Astrocyte (in vitro differentiated cells and primary cell): ENCODE data around the gene TEX38.

ENCODE experiments used
- EZH2 ChIP-seq: IDR thresholded peaks from 2 replicates; pipeline ENCODE4 v1.6.1; 2012; ENCODE audit warnings: mild to moderate bottlenecking, low read length, inconsistent platforms; ENCODE audit not compliant: insufficient read depth
- TF ChIP-seq, protein P1 (sequence below): IDR thresholded peaks from 2 replicates; pipeline ENCODE4 v1.5.1; 2011; ENCODE audit warnings: low read depth, mild to moderate bottlenecking, inconsistent platforms, low read length, moderate library complexity; ENCODE audit not compliant: insufficient read depth

DNA sequence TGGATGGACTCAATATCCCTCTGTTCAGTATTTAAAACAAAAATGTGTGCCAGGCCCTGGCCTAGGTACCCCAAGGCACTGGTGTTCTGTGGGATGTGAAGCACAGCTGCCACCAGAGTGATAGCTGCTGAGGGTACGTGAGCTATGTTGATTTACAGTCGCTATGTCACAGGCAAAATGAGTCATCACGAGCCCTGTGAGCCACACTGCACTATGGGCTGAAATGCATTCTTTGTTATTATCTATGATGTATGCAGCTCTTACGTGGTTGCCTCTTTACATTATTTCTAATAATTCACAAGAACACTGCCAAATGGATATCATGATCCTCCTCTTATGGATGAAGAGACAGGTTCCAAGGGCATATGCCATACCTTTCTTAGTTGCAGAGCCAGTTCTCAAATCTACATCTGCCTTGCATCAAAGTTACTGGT lies 2.1 kb downstream of the TEX38 start:
- TF ChIP-seq, protein P1, sequence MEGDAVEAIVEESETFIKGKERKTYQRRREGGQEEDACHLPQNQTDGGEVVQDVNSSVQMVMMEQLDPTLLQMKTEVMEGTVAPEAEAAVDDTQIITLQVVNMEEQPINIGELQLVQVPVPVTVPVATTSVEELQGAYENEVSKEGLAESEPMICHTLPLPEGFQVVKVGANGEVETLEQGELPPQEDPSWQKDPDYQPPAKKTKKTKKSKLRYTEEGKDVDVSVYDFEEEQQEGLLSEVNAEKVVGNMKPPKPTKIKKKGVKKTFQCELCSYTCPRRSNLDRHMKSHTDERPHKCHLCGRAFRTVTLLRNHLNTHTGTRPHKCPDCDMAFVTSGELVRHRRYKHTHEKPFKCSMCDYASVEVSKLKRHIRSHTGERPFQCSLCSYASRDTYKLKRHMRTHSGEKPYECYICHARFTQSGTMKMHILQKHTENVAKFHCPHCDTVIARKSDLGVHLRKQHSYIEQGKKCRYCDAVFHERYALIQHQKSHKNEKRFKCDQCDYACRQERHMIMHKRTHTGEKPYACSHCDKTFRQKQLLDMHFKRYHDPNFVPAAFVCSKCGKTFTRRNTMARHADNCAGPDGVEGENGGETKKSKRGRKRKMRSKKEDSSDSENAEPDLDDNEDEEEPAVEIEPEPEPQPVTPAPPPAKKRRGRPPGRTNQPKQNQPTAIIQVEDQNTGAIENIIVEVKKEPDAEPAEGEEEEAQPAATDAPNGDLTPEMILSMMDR = no peak
- no peak for TF ChIP-seq EZH2
